GM10266 (cell line): ENCODE results near the gene MRPL38.
"Not testable (repeated sequence)": the region's sequence is repeated elsewhere in the genome, so short reads cannot be mapped to it uniquely, and the experiment has no call there.

Experiments
- DNase-seq: peaks from one replicate; pipeline ENCODE4 v3.0.0; 2012; ENCODE audit errors: extremely low spot score
- TF ChIP-seq, protein P1 (sequence below): IDR thresholded peaks from 2 replicates; pipeline ENCODE4 v1.5.1; 2012; ENCODE audit warnings: mild to moderate bottlenecking, low read depth; ENCODE audit not compliant: control insufficient read depth, insufficient read depth; ENCODE audit errors: missing control alignments

The MRPL38 gene

DNA sequence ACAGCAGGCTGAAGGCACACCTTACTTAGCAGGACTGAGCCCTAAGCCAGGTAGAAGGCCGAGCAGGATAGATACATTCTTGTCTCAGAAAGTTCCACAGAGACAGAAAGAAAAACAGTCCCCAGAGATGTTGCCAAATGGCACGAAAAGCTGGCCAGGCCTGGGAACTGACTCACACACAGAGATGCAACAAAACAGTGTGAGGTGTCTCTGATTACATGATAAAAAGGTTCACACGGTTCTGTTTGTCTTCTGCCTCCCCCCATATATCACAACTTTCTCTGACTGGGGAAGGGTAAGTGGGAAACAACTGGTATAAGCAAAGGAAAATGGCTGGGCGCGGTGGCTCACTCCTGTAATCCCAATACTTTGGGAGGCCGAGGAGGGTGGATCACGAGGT is 51.3 kb downstream of the MRPL38 start:
- DNase-seq = no peak

DNA sequence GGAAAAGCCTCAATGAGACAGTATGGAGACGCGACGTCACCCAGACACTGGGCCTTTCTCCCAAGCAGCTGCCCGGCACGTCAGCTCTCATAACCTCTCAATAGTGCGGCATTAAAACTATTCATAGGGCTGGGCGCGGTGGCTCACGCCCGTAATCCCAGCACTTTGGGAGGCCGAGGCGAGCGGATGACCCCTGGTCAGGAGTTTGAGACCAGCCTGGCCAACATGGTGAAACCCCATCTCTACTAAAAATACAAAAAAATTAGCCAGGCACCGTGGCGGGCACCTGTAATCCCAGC is 53.0 kb downstream of the MRPL38 start:
- not testable (repeated sequence) for DNase-seq

More for the DNA sequence above, 51.3 kb downstream of the MRPL38 start:
- TF ChIP-seq, protein P1, sequence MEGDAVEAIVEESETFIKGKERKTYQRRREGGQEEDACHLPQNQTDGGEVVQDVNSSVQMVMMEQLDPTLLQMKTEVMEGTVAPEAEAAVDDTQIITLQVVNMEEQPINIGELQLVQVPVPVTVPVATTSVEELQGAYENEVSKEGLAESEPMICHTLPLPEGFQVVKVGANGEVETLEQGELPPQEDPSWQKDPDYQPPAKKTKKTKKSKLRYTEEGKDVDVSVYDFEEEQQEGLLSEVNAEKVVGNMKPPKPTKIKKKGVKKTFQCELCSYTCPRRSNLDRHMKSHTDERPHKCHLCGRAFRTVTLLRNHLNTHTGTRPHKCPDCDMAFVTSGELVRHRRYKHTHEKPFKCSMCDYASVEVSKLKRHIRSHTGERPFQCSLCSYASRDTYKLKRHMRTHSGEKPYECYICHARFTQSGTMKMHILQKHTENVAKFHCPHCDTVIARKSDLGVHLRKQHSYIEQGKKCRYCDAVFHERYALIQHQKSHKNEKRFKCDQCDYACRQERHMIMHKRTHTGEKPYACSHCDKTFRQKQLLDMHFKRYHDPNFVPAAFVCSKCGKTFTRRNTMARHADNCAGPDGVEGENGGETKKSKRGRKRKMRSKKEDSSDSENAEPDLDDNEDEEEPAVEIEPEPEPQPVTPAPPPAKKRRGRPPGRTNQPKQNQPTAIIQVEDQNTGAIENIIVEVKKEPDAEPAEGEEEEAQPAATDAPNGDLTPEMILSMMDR = no peak

DNA sequence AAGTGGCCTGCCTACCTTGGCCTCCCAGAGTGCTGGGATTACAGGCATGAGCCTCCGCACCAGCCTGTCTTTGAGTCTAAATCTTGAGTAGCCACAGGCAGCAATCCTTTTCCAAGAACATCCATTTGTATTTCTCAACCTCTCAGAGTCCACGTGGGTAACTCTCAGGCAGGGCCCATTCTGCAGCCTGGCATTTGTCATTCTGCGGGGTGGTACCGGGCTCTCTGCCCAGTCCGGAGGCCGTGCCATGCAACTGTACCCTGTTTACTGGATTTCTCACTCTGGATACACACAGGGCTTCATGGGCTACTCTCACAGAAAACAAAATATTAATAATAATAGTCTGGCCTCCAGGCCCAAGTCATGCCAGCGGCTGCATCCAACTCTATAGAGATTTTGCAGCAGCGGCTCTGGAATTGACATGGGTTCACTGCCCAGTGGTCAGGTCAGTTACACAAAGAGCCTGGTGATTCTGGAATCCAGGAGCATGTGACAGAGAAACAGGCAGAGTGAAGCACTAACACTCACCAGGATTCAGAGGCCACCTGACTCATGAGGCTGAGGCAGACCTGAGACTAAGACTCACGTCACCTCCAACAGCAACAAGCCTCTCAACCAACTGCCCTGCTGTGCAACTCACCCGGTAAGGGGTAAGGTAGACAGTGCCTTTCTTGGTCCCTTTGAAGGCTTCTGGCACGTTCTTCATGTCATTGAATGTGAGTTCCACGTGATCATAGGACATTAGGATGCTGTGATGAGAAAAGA is 53.6 kb downstream of the MRPL38 start:
- TF ChIP-seq, protein P1 = no peak
- no peak for DNase-seq

DNA sequence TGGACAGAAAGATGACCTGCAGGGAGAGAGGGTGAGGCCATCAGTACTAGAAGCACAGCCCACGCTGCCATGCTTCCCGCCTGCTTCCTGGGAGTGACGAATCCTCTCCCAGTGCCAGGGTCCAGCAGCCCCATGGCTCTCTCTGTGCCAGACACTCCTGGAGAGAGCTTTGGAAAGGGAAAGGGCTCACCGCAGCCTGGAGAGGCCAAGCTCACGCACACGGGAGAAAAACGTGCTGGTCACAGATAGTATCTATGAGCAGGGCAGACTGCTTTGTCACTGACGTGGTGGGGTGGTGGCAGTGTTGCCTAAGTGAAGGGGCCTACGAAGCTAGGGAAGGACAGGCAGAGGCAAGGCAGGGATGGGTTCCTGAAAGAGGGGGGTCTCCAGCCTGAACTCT is 55.0 kb downstream of the MRPL38 start:
- DNase-seq = no peak
- TF ChIP-seq, protein P1 = no peak

DNA sequence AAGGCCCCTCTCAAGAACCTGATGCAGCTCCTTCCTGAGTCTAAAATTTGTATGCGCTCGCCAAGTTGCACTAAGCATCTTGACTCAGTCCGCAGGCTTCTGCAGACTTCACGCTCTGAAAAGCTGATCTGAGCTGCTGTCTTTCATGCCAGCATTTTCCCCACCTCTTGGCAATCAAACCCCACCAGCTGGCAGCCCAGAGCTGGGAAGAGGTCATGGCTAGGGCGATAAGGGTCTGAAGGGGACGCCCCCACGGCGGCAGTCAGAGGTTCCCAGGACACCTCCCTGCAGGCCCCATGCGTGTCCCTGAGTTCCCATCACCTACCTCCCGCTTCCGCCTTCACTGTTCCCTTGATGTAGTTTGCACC is 55.4 kb downstream of the MRPL38 start:
- no peak for DNase-seq

More for the DNA sequence above, 55.4 kb downstream of the MRPL38 start:
- TF ChIP-seq, protein P1 = no peak
